Stomach (tissue), 9 donors: Measurements from ENCODE around the gene ARMC6. TPM values are rescaled to one million over a fixed set of nuclear protein-coding genes. Genes with fewer than 3 reads are reported as not detected.

ENCODE experiments used
- DNase-seq, 2 donors: peaks; one replicate each; pipeline versions ENCODE4 v3.0.0 to v3.0.0-alpha.2; 2013 to 2019
- H3K27ac ChIP-seq, 5 donors: fragments of 200-600 bp in 4 of 5; sonication (generic) in 4 of 5; one replicate each; pipeline ENCODE4 v1.5.1; 2013 to 2019; ENCODE audit warnings: mild to moderate bottlenecking in 1 of 5, moderate library complexity in 1 of 5
- H3K27me3 ChIP-seq, 3 donors: fragments of 200-600 bp; sonication (generic); one replicate each; pipeline ENCODE4 v1.5.1; 2017 to 2019; ENCODE audit warnings: mixed run types in 1 of 3
- H3K36me3 ChIP-seq, 4 donors: fragments of 200-600 bp; sonication (generic); 1 replicate in 3 of 4; 2 replicates in 1 of 4; pipeline ENCODE4 v1.5.1; 2016 to 2019
- H3K4me1 ChIP-seq, 4 donors: fragments of 200-600 bp; sonication (generic); one replicate each; pipeline ENCODE4 v1.5.1; 2016 to 2019
- H3K4me3 ChIP-seq, 4 donors: fragments of 200-600 bp; sonication (generic) in 3 of 4; one replicate each; pipeline ENCODE4 v1.5.1; 2016 to 2019; ENCODE audit warnings: mild to moderate bottlenecking in 1 of 4
- H3K9me3 ChIP-seq, 4 donors: fragments of 200-600 bp; sonication (generic); one replicate each; pipeline ENCODE4 v1.5.1; 2016 to 2019
- EP300 ChIP-seq: sonication (generic); formaldehyde crosslinking; IDR thresholded peaks from one replicate; pipeline ENCODE4 v1.6.1; 2017; ENCODE audit warnings: antibody characterized with exemption
- POLR2A ChIP-seq, 4 donors: fragments of 450-650 bp; IDR thresholded peaks; one replicate each; pipeline ENCODE4 v1.6.1; 2016; ENCODE audit warnings: antibody characterized with exemption in 4 of 4, control low read depth in 2 of 4, mild to moderate bottlenecking in 1 of 4, moderate library complexity in 1 of 4
- POLR2AphosphoS5 ChIP-seq, 3 donors: sonication (generic); formaldehyde crosslinking; IDR thresholded peaks; one replicate each; pipeline ENCODE4 v1.6.1; 2016; ENCODE audit warnings: antibody characterized with exemption in 3 of 3
- WGBS, 5 donors: extraction: QIAGEN DNeasy Blood & Tissue Kit in 3 of 5; methylation state at CpG; one replicate each; pipeline versions ENCODE4 v1.1.5 to v1.1.7; 2013 to 2018; 5-methylcytosine and 5-hydroxymethylcytosine counted together
- intact Hi-C: fragments of 100-400 bp; cut with DNase I; formaldehyde crosslinking; loops from one replicate; pipeline ENCODE4 v1.15.1; 2023; ENCODE audit warnings: low total_unique reads
- polyA plus RNA-seq, 3 donors: library from polyadenylated mRNA; stranded (reverse); fragments of 200-250 nt; gene quantifications; one replicate each; pipeline ENCODE4 v1.2.3, GENCODE V29; 2013
- total RNA-seq, 5 donors: library from RNA; depleted of rRNA; stranded (reverse); fragments of >200 nt; gene quantifications; one replicate each; pipeline versions ENCODE4 v1.1.0 to v1.2.3, GENCODE V29; 2014 to 2016
- TF ChIP-seq, protein P1 (sequence below), 7 experiments: fragments of 450-650 bp in 4 of 7; fragments of 200-600 bp in 3 of 7; sonication (generic) in 3 of 7; IDR thresholded peaks; one replicate each; pipeline ENCODE4 v1.5.1; 2016 to 2019; ENCODE audit warnings: antibody characterized with exemption in 7 of 7, control low read depth in 2 of 7, mild to moderate bottlenecking in 1 of 7
- donor health status: healthy with polysubstance abuse.
- donor health status: Bipolar disorder and iron deficiency.
- donor health status: healthy.

The ARMC6 gene
- total and polyA plus RNA-seq, 8 donors = 7.0 to 63.8 (median 21.1) TPM

DNA sequence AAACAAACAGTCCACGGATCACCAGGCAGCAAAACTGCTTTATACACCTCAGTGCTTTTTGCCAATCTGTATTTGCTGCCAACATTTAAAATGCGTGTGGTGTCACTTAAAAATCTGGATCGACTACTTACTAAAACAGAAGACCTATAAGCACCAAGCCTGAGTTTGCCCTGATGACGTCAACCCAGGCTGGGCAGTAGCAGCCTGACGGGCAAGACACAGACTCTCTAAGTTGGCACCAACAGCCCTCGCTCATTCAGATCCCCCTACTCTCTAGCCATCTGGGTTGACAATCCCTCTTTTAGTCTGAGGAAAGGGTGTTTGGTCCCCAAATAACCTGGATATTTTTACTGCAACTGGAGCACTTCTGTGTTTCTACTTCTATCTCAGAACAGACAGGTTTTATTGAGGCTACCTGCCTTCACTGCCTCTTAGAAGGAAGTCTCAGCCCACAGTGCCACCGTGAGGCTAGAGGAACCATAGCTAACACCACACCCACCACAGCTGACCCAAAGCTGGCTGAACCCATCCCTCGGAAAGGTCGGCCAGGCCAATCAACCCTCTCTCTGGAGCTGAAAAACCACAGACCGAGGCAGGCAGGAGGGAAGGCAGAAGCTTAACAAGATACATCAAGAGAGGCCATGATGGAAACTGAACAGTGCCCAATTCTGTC lies 7.0 kb upstream of the ARMC6 start:
- no peaks in the 10 kb centered on the region for H3K9me3 ChIP-seq
- no peak overlapping the region for H3K27ac ChIP-seq
- no peak for TF ChIP-seq POLR2A (IDR thresholded peaks at IDR 0.05)
- TF ChIP-seq, protein P1, sequence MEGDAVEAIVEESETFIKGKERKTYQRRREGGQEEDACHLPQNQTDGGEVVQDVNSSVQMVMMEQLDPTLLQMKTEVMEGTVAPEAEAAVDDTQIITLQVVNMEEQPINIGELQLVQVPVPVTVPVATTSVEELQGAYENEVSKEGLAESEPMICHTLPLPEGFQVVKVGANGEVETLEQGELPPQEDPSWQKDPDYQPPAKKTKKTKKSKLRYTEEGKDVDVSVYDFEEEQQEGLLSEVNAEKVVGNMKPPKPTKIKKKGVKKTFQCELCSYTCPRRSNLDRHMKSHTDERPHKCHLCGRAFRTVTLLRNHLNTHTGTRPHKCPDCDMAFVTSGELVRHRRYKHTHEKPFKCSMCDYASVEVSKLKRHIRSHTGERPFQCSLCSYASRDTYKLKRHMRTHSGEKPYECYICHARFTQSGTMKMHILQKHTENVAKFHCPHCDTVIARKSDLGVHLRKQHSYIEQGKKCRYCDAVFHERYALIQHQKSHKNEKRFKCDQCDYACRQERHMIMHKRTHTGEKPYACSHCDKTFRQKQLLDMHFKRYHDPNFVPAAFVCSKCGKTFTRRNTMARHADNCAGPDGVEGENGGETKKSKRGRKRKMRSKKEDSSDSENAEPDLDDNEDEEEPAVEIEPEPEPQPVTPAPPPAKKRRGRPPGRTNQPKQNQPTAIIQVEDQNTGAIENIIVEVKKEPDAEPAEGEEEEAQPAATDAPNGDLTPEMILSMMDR (IDR thresholded peaks at IDR 0.05) = peak in 1 of 7 experiments; percentile 15
- H3K4me3 ChIP-seq = no peak overlapping the region
- no peaks in the 10 kb centered on the region for H3K27me3 ChIP-seq
- peaks cover 0 to 30% (median 15%) of the 10 kb centered on the region in 4 donors for H3K4me1 ChIP-seq
- 53 to 61% (median 58%) methylated on average over 10 of the region's 10 CpGs for WGBS, 5 donors
- peaks cover 67 to 98% (median 94%) of the 10 kb centered on the region in 4 donors for H3K36me3 ChIP-seq
- DNase-seq = peak in 1 of 2 donors; percentile 50
- intact Hi-C loops = no loop called here

DNA sequence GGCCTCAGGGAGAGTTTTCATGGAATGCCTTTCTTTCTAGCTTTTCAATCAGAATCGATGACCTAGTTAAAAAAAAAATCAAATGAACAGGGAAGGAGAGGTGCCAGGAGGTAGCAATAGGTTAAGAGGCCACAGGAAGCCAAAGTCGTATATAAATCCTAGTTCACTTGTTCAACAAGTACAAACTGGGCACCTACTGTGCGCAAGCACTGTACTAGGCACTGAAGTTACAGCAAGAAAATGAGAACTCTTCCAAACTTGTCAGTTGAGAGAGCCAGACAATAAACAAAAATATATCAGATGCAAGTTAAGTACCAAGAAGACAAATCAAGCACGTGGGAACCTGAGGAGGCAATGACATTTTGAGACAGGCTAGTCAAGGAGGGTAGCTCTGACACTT lies 6.2 kb upstream of the ARMC6 start:
- Histone ChIP-seq H3K4me3 (no peak overlapping the region), H3K36me3 (peaks cover 67 to 90% (median 87%) of the 10 kb centered on the region in 4 donors), H3K4me1 (peaks cover 7 to 37% (median 21%) of the 10 kb centered on the region in 4 donors), H3K27me3 (no peaks in the 10 kb centered on the region), H3K9me3 (no peaks in the 10 kb centered on the region), H3K27ac (no peak overlapping the region)
- DNase-seq = no peak
- intact Hi-C loops = no loop called here
- WGBS, 5 donors = 85 to 88% (median 85%) methylated on average over 4 of the region's 4 CpGs
- TF ChIP-seq POLR2A (IDR thresholded peaks at IDR 0.05) (no peak), EP300 (no peak), POLR2AphosphoS5 (IDR thresholded peaks at IDR 0.05) (no peak)
- TF ChIP-seq, protein P1 (IDR thresholded peaks at IDR 0.05) = no peak

DNA sequence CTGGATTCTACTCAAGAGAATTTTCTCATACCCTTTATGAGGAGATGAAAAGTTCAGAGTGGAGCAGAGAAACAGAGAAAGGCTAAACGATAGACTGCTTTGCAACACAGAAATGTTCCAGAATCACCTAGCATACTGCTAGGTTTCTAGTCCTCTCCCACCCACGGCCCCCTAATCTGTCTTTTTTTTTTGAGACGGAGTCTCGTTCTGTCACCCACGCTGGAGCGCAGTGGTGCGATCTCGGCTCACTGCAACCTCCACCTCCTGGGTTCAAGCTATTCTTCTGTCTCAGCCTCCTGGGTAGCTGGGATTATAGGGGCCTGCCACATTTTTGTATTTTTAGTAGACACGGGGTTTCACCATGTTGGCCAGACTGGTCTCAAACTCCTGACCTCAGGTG lies 4.9 kb upstream of the ARMC6 start:
- Histone ChIP-seq H3K27me3 (no peaks in the 10 kb centered on the region), H3K9me3 (no peaks in the 10 kb centered on the region), H3K27ac (no peak overlapping the region), H3K4me1 (peaks cover 12 to 43% (median 22%) of the 10 kb centered on the region in 4 donors), H3K4me3 (no peak overlapping the region), H3K36me3 (peaks cover 55 to 77% (median 74%) of the 10 kb centered on the region in 4 donors)
- intact Hi-C loops = no loop called here
- no peak for TF ChIP-seq POLR2AphosphoS5 (IDR thresholded peaks at IDR 0.05)
- TF ChIP-seq, protein P1 (IDR thresholded peaks at IDR 0.05) = no peak
- TF ChIP-seq EP300 = no peak
- TF ChIP-seq POLR2A (IDR thresholded peaks at IDR 0.05) = no peak
- DNase-seq = no peak
- 90 to 97% (median 93%) methylated on average over 9 of the region's 9 CpGs for WGBS, 5 donors

GRCh38 chr19:19031891-19032290 lies 1.5 kb upstream of the ARMC6 start:
- Histone ChIP-seq H3K4me3 (peak overlapping the region in 3 of 4 donors; percentile 92 to 97 (median 96)), H3K27me3 (no peaks in the 10 kb centered on the region), H3K4me1 (peaks cover 20 to 52% (median 35%) of the 10 kb centered on the region in 4 donors), H3K36me3 (peaks cover 28 to 44% (median 41%) of the 10 kb centered on the region in 4 donors), H3K27ac (peak overlapping the region in 4 of 5 donors; percentile 92 to 96 (median 94)), H3K9me3 (no peaks in the 10 kb centered on the region)
- 68 to 75% (median 68%) methylated on average over 5 of the region's 5 CpGs for WGBS, 5 donors
- intact Hi-C loops = no loop called here
- TF ChIP-seq POLR2AphosphoS5 (IDR thresholded peaks at IDR 0.05) (no peak), POLR2A (IDR thresholded peaks at IDR 0.05) (no peak)
- no peak for DNase-seq
